Ascending aorta (tissue), 2 donors: Measurements from ENCODE around the gene GPR155. TPM values are rescaled to one million over a fixed set of nuclear protein-coding genes. Genes with fewer than 3 reads are reported as not detected.

Experiments
- DNase-seq, 2 donors: peaks; one replicate each; pipeline ENCODE4 v3.0.0-alpha.2; 2019; ENCODE audit warnings: low spot score in 2 of 2
- H3K27ac ChIP-seq, 2 donors: fragments of 200-600 bp; sonication (generic); one replicate each; pipeline ENCODE4 v1.5.1; 2016 to 2017; ENCODE audit warnings: mild to moderate bottlenecking in 1 of 2
- H3K27me3 ChIP-seq: fragments of 200-600 bp; sonication (generic); one replicate; pipeline ENCODE4 v1.5.1; 2017
- H3K36me3 ChIP-seq, 2 donors: fragments of 200-600 bp; sonication (generic); one replicate each; pipeline ENCODE4 v1.5.1; 2016
- H3K4me1 ChIP-seq, 2 donors: fragments of 200-600 bp; sonication (generic); one replicate each; pipeline ENCODE4 v1.5.1; 2016 to 2017; ENCODE audit warnings: mild to moderate bottlenecking in 1 of 2
- H3K4me3 ChIP-seq, 2 donors: fragments of 200-600 bp; sonication (generic); one replicate each; pipeline ENCODE4 v1.5.1; 2016 to 2017; ENCODE audit warnings: mild to moderate bottlenecking in 1 of 2
- H3K9me3 ChIP-seq, 2 donors: fragments of 200-600 bp; sonication (generic); one replicate each; pipeline ENCODE4 v1.5.1; 2016
- CTCF ChIP-seq, 3 experiments: fragments of 200-600 bp in 2 of 3; fragments of 450-650 bp in 1 of 3; sonication (generic) in 2 of 3; IDR thresholded peaks; one replicate each; pipeline ENCODE4 v1.5.1; 2016 to 2019; ENCODE audit warnings: antibody characterized with exemption in 3 of 3, mild to moderate bottlenecking in 1 of 3, moderate library complexity in 1 of 3
- intact Hi-C: fragments of 100-400 bp; cut with DNase I; formaldehyde crosslinking; loops from one replicate; pipeline ENCODE4 v1.15.1; 2023
- total RNA-seq: library from RNA; depleted of rRNA; stranded (reverse); fragments of >200 nt; gene quantifications from one replicate; pipeline ENCODE4 v1.1.0, GENCODE V29; 2016

The GPR155 gene
- total RNA-seq, 1 donor from 2014 or later: 1.8 TPM

- no peak for TF ChIP-seq CTCF (IDR thresholded peaks at IDR 0.05)
These were observed 2.3 kb downstream of the GPR155 start for GRCh38 chr2:174484573-174484972.

GRCh38 chr2:174482854-174483253 is 4.0 kb downstream of the GPR155 start:
- Histone ChIP-seq H3K9me3 (no peaks in the 10 kb centered on the region), H3K27me3 (no peaks in the 10 kb centered on the region), H3K36me3 (no peaks in the 10 kb centered on the region), H3K4me1 (peaks cover 0 to 6% of the 10 kb centered on the region in 2 donors), H3K27ac (no peak overlapping the region), H3K4me3 (no peak overlapping the region)
- no peak for DNase-seq
- no peak for TF ChIP-seq CTCF (IDR thresholded peaks at IDR 0.05)
- intact Hi-C loops: no loop called here

More at GRCh38 chr2:174484573-174484972, 2.3 kb downstream of the GPR155 start:
- peaks cover 0 to 6% of the 10 kb centered on the region in 2 donors for H3K4me1 ChIP-seq
- H3K27ac ChIP-seq: no peak overlapping the region
- no peaks in the 10 kb centered on the region for H3K9me3 ChIP-seq
- no peaks in the 10 kb centered on the region for H3K36me3 ChIP-seq
- DNase-seq: no peak
- intact Hi-C loops: no loop called here
- H3K4me3 ChIP-seq: no peak overlapping the region
- H3K27me3 ChIP-seq: no peaks in the 10 kb centered on the region

GRCh38 chr2:174477759-174478158 is 9.1 kb downstream of the GPR155 start:
- intact Hi-C loops: no loop called here

GRCh38 chr2:174473796-174474195 is 13.0 kb downstream of the GPR155 start:
- TF ChIP-seq CTCF (IDR thresholded peaks at IDR 0.05): no peak
- Histone ChIP-seq H3K4me3 (no peak overlapping the region), H3K27ac (no peak overlapping the region), H3K27me3 (no peaks in the 10 kb centered on the region), H3K9me3 (no peaks in the 10 kb centered on the region), H3K4me1 (no peaks in the 10 kb centered on the region), H3K36me3 (no peaks in the 10 kb centered on the region)
- DNase-seq: no peak
- intact Hi-C loops: no loop called here

More at GRCh38 chr2:174477759-174478158, 9.1 kb downstream of the GPR155 start:
- TF ChIP-seq CTCF (IDR thresholded peaks at IDR 0.05): no peak
- no peak for DNase-seq
- no peaks in the 10 kb centered on the region for H3K4me1 ChIP-seq
- H3K4me3 ChIP-seq: no peak overlapping the region
- no peaks in the 10 kb centered on the region for H3K36me3 ChIP-seq
- H3K27ac ChIP-seq: no peak overlapping the region
- no peaks in the 10 kb centered on the region for H3K9me3 ChIP-seq
- no peaks in the 10 kb centered on the region for H3K27me3 ChIP-seq

GRCh38 chr2:174465327-174465726 is 21.5 kb downstream of the GPR155 start:
- no peak for DNase-seq
- intact Hi-C loops: loop anchor here (10.0 kb wide), 1 partner anchor 59 kb away; no protein-coding TSS in a partner anchor
- Histone ChIP-seq H3K9me3 (no peaks in the 10 kb centered on the region), H3K27ac (no peak overlapping the region), H3K36me3 (peaks cover 0 to 5% of the 10 kb centered on the region in 2 donors), H3K4me3 (no peak overlapping the region), H3K27me3 (no peaks in the 10 kb centered on the region), H3K4me1 (no peaks in the 10 kb centered on the region)
- TF ChIP-seq CTCF (IDR thresholded peaks at IDR 0.05): no peak

- Histone ChIP-seq H3K27me3 (no peaks in the 10 kb centered on the region), H3K4me1 (no peaks in the 10 kb centered on the region), H3K36me3 (peaks cover 7 to 19% of the 10 kb centered on the region in 2 donors), H3K27ac (no peak overlapping the region), H3K4me3 (no peak overlapping the region), H3K9me3 (no peaks in the 10 kb centered on the region)
- intact Hi-C loops: loop anchor here (10.0 kb wide), 1 partner anchor 64 kb away; no protein-coding TSS in a partner anchor
- no peak for TF ChIP-seq CTCF (IDR thresholded peaks at IDR 0.05)
- DNase-seq: no peak
These were observed 25.6 kb downstream of the GPR155 start for GRCh38 chr2:174461221-174461620.
